Measurements from ENCODE around the gene GALR3.

Gene GALR3

GRCh38 chr22:37852418-37852817, 29.2 kb downstream of the GALR3 start:
- no peak overlapping the region for H3K23ac ChIP-seq (ENCODE audit: low read depth, low read length, poor library complexity)
- H3K36me3 ChIP-seq (replicated peaks in 1 of 2; ENCODE audit: control insufficient read depth in 2 of 2, insufficient read depth in 2 of 2, low read length in 2 of 2) = peaks cover 35 to 75% of the 10 kb centered on the region in 2 donors

GRCh38 chr22:37854946-37855345, 31.8 kb downstream of the GALR3 start:
- Histone ChIP-seq H4K91ac (ENCODE audit: low read depth, low read length, poor library complexity) (no peak overlapping the region), H3K36me3 (replicated peaks in 1 of 2; ENCODE audit: control insufficient read depth in 2 of 2, insufficient read depth in 2 of 2, low read length in 2 of 2) (peaks cover 41 to 92% of the 10 kb centered on the region in 2 donors), H2BK12ac (ENCODE audit: low read length) (no peak overlapping the region), H3K23ac (ENCODE audit: low read depth, low read length, poor library complexity) (no peak overlapping the region), H3K4me2 (ENCODE audit: insufficient read depth, low read length, poor library complexity, severe bottlenecking) (no peak overlapping the region), H3K79me1 (ENCODE audit: low read depth, low read length) (peaks cover under 1% of the 10 kb centered on the region), H3K4ac (ENCODE audit: low read length) (no peak overlapping the region), H2AK5ac (ENCODE audit: low read depth, low read length) (no peak overlapping the region), H2AFZ (ENCODE audit: low read length) (no peak overlapping the region), H4K8ac (ENCODE audit: low read depth, low read length) (no peak overlapping the region), H3K14ac (ENCODE audit: low read length) (no peak overlapping the region), H3K4me1 (ENCODE audit: control insufficient read depth in 2 of 2, insufficient read depth in 1 of 2, low read depth in 1 of 2, low read length in 2 of 2) (peaks cover 1 to 3% of the 10 kb centered on the region in 2 donors), H3K9ac (ENCODE audit: low read depth, low read length, poor library complexity) (no peak overlapping the region), H2BK15ac (ENCODE audit: low read length) (no peak overlapping the region), H3K18ac (ENCODE audit: low read length) (no peak overlapping the region), H2BK120ac (ENCODE audit: low read depth, low read length) (no peak overlapping the region), H2BK5ac (ENCODE audit: low read length) (no peak overlapping the region), H3K27me3 (ENCODE audit: control insufficient read depth in 3 of 3, insufficient read depth in 3 of 3, low read depth in 1 of 3, low read length in 3 of 3) (no peaks in the 10 kb centered on the region), H3K9me3 (replicated peaks in 1 of 2; ENCODE audit: control insufficient read depth in 2 of 2, insufficient read depth in 1 of 2, low read depth in 1 of 2, low read length in 2 of 2) (no peaks in the 10 kb centered on the region), H3K4me3 (ENCODE audit: low read length in 2 of 2) (no peak overlapping the region), H3K27ac (replicated peaks; ENCODE audit: low read length) (no peak overlapping the region)
- DNase-seq (ENCODE audit: low spot score) = no peak
- WGBS, 2 donors (ENCODE audit: extremely low coverage in 2 of 2, insufficient read length in 2 of 2, insufficient replicate concordance in 1 of 2) = no CpG with 5 or more reads among the region's 2 CpGs

More at GRCh38 chr22:37852418-37852817, 29.2 kb downstream of the GALR3 start:
- Histone ChIP-seq H3K4me1 (ENCODE audit: control insufficient read depth in 2 of 2, insufficient read depth in 1 of 2, low read depth in 1 of 2, low read length in 2 of 2) (peaks cover 3 to 4% of the 10 kb centered on the region in 2 donors), H3K18ac (ENCODE audit: low read length) (no peak overlapping the region), H3K9ac (ENCODE audit: low read depth, low read length, poor library complexity) (no peak overlapping the region), H2BK120ac (ENCODE audit: low read depth, low read length) (no peak overlapping the region), H3K9me3 (replicated peaks in 1 of 2; ENCODE audit: control insufficient read depth in 2 of 2, insufficient read depth in 1 of 2, low read depth in 1 of 2, low read length in 2 of 2) (no peaks in the 10 kb centered on the region), H2BK12ac (ENCODE audit: low read length) (no peak overlapping the region), H3K4me2 (ENCODE audit: insufficient read depth, low read length, poor library complexity, severe bottlenecking) (no peak overlapping the region), H2BK5ac (ENCODE audit: low read length) (no peak overlapping the region), H2AFZ (ENCODE audit: low read length) (no peak overlapping the region), H4K91ac (ENCODE audit: low read depth, low read length, poor library complexity) (no peak overlapping the region), H3K14ac (ENCODE audit: low read length) (no peak overlapping the region), H3K4ac (ENCODE audit: low read length) (no peak overlapping the region), H3K4me3 (ENCODE audit: low read length in 2 of 2) (no peak overlapping the region), H3K79me1 (ENCODE audit: low read depth, low read length) (peaks cover 11% of the 10 kb centered on the region), H4K8ac (ENCODE audit: low read depth, low read length) (no peak overlapping the region), H3K27ac (replicated peaks; ENCODE audit: low read length) (no peak overlapping the region), H3K27me3 (ENCODE audit: control insufficient read depth in 3 of 3, insufficient read depth in 3 of 3, low read depth in 1 of 3, low read length in 3 of 3) (no peaks in the 10 kb centered on the region), H2AK5ac (ENCODE audit: low read depth, low read length) (no peak overlapping the region), H2BK15ac (ENCODE audit: low read length) (no peak overlapping the region)
- WGBS, 2 donors (ENCODE audit: extremely low coverage in 2 of 2, insufficient read length in 2 of 2, insufficient replicate concordance in 1 of 2) = no CpG with 5 or more reads among the region's 5 CpGs
- DNase-seq (ENCODE audit: low spot score) = no peak

GRCh38 chr22:37855462-37855861, 32.3 kb downstream of the GALR3 start:
- Histone ChIP-seq H2BK12ac (ENCODE audit: low read length) (no peak overlapping the region), H3K23ac (ENCODE audit: low read depth, low read length, poor library complexity) (no peak overlapping the region), H3K9me3 (replicated peaks in 1 of 2; ENCODE audit: control insufficient read depth in 2 of 2, insufficient read depth in 1 of 2, low read depth in 1 of 2, low read length in 2 of 2) (no peaks in the 10 kb centered on the region), H3K36me3 (replicated peaks in 1 of 2; ENCODE audit: control insufficient read depth in 2 of 2, insufficient read depth in 2 of 2, low read length in 2 of 2) (peaks cover 41 to 95% of the 10 kb centered on the region in 2 donors), H3K79me1 (ENCODE audit: low read depth, low read length) (no peaks in the 10 kb centered on the region), H3K4me3 (ENCODE audit: low read length in 2 of 2) (no peak overlapping the region), H2BK15ac (ENCODE audit: low read length) (no peak overlapping the region), H2AK5ac (ENCODE audit: low read depth, low read length) (no peak overlapping the region), H3K14ac (ENCODE audit: low read length) (no peak overlapping the region), H2BK120ac (ENCODE audit: low read depth, low read length) (no peak overlapping the region), H4K8ac (ENCODE audit: low read depth, low read length) (no peak overlapping the region), H4K91ac (ENCODE audit: low read depth, low read length, poor library complexity) (no peak overlapping the region), H3K4ac (ENCODE audit: low read length) (no peak overlapping the region), H3K4me2 (ENCODE audit: insufficient read depth, low read length, poor library complexity, severe bottlenecking) (no peak overlapping the region), H2AFZ (ENCODE audit: low read length) (no peak overlapping the region), H3K9ac (ENCODE audit: low read depth, low read length, poor library complexity) (no peak overlapping the region), H3K4me1 (ENCODE audit: control insufficient read depth in 2 of 2, insufficient read depth in 1 of 2, low read depth in 1 of 2, low read length in 2 of 2) (peaks cover 0 to 2% of the 10 kb centered on the region in 2 donors), H3K27me3 (ENCODE audit: control insufficient read depth in 3 of 3, insufficient read depth in 3 of 3, low read depth in 1 of 3, low read length in 3 of 3) (no peaks in the 10 kb centered on the region), H3K18ac (ENCODE audit: low read length) (no peak overlapping the region), H3K27ac (replicated peaks; ENCODE audit: low read length) (no peak overlapping the region), H2BK5ac (ENCODE audit: low read length) (no peak overlapping the region)
- DNase-seq (ENCODE audit: low spot score) = no peak
- WGBS, 2 donors (ENCODE audit: extremely low coverage in 2 of 2, insufficient read length in 2 of 2, insufficient replicate concordance in 1 of 2) = no CpG with 5 or more reads among the region's 2 CpGs

- Histone ChIP-seq H3K4me2 (ENCODE audit: insufficient read depth, low read length, poor library complexity, severe bottlenecking) (no peak overlapping the region), H3K9ac (ENCODE audit: low read depth, low read length, poor library complexity) (no peak overlapping the region), H2BK120ac (ENCODE audit: low read depth, low read length) (no peak overlapping the region), H3K79me1 (ENCODE audit: low read depth, low read length) (no peaks in the 10 kb centered on the region), H3K23ac (ENCODE audit: low read depth, low read length, poor library complexity) (no peak overlapping the region), H3K4me3 (ENCODE audit: low read length in 2 of 2) (no peak overlapping the region), H3K27ac (replicated peaks; ENCODE audit: low read length) (no peak overlapping the region), H3K27me3 (ENCODE audit: control insufficient read depth in 3 of 3, insufficient read depth in 3 of 3, low read depth in 1 of 3, low read length in 3 of 3) (no peaks in the 10 kb centered on the region), H2AK5ac (ENCODE audit: low read depth, low read length) (no peak overlapping the region), H2AFZ (ENCODE audit: low read length) (no peak overlapping the region), H3K9me3 (replicated peaks in 1 of 2; ENCODE audit: control insufficient read depth in 2 of 2, insufficient read depth in 1 of 2, low read depth in 1 of 2, low read length in 2 of 2) (no peaks in the 10 kb centered on the region), H2BK5ac (ENCODE audit: low read length) (no peak overlapping the region), H4K91ac (ENCODE audit: low read depth, low read length, poor library complexity) (no peak overlapping the region), H3K4ac (ENCODE audit: low read length) (no peak overlapping the region), H3K14ac (ENCODE audit: low read length) (no peak overlapping the region), H3K18ac (ENCODE audit: low read length) (no peak overlapping the region), H4K8ac (ENCODE audit: low read depth, low read length) (no peak overlapping the region), H2BK15ac (ENCODE audit: low read length) (no peak overlapping the region), H3K4me1 (ENCODE audit: control insufficient read depth in 2 of 2, insufficient read depth in 1 of 2, low read depth in 1 of 2, low read length in 2 of 2) (peaks cover 0 to 4% of the 10 kb centered on the region in 2 donors), H2BK12ac (ENCODE audit: low read length) (no peak overlapping the region), H3K36me3 (replicated peaks in 1 of 2; ENCODE audit: control insufficient read depth in 2 of 2, insufficient read depth in 2 of 2, low read length in 2 of 2) (peaks cover 44 to 95% of the 10 kb centered on the region in 2 donors)
- DNase-seq (ENCODE audit: low spot score) = no peak
- no CpG with 5 or more reads among the region's 7 CpGs for WGBS, 2 donors (ENCODE audit: extremely low coverage in 2 of 2, insufficient read length in 2 of 2, insufficient replicate concordance in 1 of 2)
These were observed 37.7 kb downstream of the GALR3 start for GRCh38 chr22:37860796-37861421.
